WERI-Rb-1 (cell line): ENCODE results near the gene SLC25A11.

Experiments
- DNase-seq: peaks from one replicate; pipeline ENCODE4 v3.0.0-alpha.2; 2020
- H3K27ac ChIP-seq: fragments of 250-450 bp; sonication (Bioruptor Pico); 2 replicates; pipeline ENCODE4 v1.5.1; 2020; ENCODE audit warnings: mild to moderate bottlenecking, moderate library complexity
- H3K27me3 ChIP-seq: fragments of 250-450 bp; sonication (Bioruptor Pico); 2 replicates; pipeline ENCODE4 v1.5.1; 2021; ENCODE audit warnings: mild to moderate bottlenecking, low read depth, moderate library complexity; ENCODE audit not compliant: insufficient read depth, severe bottlenecking
- H3K36me3 ChIP-seq: fragments of 250-450 bp; sonication (Bioruptor Pico); 2 replicates; pipeline ENCODE4 v1.5.1; 2020; ENCODE audit warnings: mild to moderate bottlenecking, moderate library complexity
- H3K4me3 ChIP-seq: 2 replicates; pipeline ENCODE4 v1.5.1; 2011; ENCODE audit warnings: low read depth, mild to moderate bottlenecking, control low read depth, low read length
- H3K9me3 ChIP-seq: fragments of 250-450 bp; sonication (Bioruptor Pico); 2 replicates; pipeline ENCODE4 v1.5.1; 2021; ENCODE audit warnings: mild to moderate bottlenecking, moderate library complexity; ENCODE audit not compliant: severe bottlenecking
- TF ChIP-seq, protein P1 (sequence below): IDR thresholded peaks from 2 replicates; pipeline ENCODE4 v1.5.1; 2011; ENCODE audit warnings: low read depth, mild to moderate bottlenecking, control low read depth, inconsistent platforms, low read length

The SLC25A11 gene

DNA sequence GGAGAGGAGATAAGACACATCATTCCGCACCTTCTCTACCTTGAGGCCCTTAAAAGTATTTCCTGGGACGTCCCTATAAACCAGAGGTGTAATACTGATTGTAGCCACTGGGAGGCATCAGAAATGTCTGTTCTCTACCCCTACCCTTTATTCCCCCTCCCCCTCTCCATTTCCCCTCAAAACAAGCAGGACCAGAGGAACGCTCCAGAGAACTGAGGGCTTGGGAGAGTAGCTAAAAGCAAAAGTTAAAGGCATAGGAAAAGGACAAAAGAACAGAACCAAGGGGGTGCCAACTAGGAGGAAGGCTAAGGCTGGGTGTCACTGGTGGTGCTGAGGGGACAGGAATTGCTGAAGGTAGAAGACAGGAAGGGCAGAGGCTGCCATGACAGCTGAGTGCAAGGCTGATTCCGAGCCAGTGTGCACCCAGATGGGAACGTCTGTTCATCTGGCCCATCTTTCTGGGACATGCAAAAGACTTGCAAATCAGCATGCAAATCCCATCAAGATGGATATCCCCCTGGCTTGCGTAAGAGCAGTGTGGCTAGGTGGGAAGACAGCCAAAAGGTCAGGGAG lies 40.9 kb upstream of the SLC25A11 start:
- peaks cover 54% of the 10 kb centered on the region for H3K36me3 ChIP-seq
- peak; percentile 58 for DNase-seq

DNA sequence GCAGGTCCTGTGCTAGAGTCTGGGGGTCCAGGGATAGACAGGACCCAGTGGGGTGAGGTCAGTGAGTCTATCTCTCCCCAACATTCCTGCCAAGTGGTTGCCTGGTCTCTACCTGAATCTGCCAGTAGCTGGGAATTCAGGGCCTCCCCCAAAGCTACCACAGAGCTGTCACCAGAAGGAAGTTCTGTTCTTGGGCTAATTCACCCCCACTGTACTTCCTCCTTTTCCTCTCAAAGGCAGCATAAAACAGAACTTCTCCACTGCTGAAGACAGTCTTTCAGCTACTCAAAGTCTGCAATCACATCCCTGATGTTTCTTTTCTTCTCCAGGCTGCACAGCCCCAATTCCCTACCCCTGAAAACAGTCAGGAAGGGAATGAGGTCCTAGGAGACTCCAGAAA lies 38.9 kb upstream of the SLC25A11 start:
- H3K4me3 ChIP-seq, result no peak overlapping the region
- no peaks in the 10 kb centered on the region for H3K27me3 ChIP-seq
- TF ChIP-seq, protein P1, sequence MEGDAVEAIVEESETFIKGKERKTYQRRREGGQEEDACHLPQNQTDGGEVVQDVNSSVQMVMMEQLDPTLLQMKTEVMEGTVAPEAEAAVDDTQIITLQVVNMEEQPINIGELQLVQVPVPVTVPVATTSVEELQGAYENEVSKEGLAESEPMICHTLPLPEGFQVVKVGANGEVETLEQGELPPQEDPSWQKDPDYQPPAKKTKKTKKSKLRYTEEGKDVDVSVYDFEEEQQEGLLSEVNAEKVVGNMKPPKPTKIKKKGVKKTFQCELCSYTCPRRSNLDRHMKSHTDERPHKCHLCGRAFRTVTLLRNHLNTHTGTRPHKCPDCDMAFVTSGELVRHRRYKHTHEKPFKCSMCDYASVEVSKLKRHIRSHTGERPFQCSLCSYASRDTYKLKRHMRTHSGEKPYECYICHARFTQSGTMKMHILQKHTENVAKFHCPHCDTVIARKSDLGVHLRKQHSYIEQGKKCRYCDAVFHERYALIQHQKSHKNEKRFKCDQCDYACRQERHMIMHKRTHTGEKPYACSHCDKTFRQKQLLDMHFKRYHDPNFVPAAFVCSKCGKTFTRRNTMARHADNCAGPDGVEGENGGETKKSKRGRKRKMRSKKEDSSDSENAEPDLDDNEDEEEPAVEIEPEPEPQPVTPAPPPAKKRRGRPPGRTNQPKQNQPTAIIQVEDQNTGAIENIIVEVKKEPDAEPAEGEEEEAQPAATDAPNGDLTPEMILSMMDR, result no peak
- H3K9me3 ChIP-seq, result no peaks in the 10 kb centered on the region
- H3K27ac ChIP-seq, result no peak overlapping the region
- H3K36me3 ChIP-seq, result peaks cover 54% of the 10 kb centered on the region
- no peak for DNase-seq

More for the DNA sequence above, 40.9 kb upstream of the SLC25A11 start:
- TF ChIP-seq, protein P1, result peak; percentile 72
- no peaks in the 10 kb centered on the region for H3K27me3 ChIP-seq
- H3K9me3 ChIP-seq, result no peaks in the 10 kb centered on the region
- no peak overlapping the region for H3K4me3 ChIP-seq
- peak overlapping the region; percentile 37 for H3K27ac ChIP-seq

DNA sequence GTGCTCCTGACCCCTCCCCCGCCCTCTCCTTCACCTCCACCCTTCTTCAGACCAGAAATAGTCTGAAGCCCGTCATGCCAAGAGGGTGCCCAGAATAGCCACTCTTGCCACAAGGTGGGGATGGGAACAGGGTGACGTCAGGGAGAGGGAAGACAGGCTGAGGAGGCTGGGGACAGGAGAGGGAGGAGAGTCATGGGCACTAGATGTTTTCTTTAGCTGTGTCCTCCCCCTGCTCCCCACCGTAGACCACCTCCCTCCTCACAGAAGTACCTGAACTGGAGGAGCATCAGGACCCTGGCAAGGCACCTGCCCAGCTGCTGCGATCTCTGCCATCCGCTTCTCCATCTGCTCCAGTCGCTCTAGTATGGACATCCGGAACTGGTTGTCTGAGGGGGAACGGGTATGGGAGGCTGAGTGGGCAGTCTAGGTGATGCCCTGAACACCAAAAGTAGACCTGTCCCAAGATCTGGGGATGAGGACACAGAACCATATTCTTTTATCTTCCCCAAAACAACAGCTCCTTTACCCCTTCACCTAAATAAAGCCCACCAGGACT lies 34.3 kb upstream of the SLC25A11 start:
- Histone ChIP-seq H3K36me3 (peaks cover 69% of the 10 kb centered on the region), H3K27me3 (no peaks in the 10 kb centered on the region), H3K4me3 (no peak overlapping the region), H3K27ac (no peak overlapping the region), H3K9me3 (no peaks in the 10 kb centered on the region)
- TF ChIP-seq, protein P1, result no peak
- DNase-seq, result no peak

DNA sequence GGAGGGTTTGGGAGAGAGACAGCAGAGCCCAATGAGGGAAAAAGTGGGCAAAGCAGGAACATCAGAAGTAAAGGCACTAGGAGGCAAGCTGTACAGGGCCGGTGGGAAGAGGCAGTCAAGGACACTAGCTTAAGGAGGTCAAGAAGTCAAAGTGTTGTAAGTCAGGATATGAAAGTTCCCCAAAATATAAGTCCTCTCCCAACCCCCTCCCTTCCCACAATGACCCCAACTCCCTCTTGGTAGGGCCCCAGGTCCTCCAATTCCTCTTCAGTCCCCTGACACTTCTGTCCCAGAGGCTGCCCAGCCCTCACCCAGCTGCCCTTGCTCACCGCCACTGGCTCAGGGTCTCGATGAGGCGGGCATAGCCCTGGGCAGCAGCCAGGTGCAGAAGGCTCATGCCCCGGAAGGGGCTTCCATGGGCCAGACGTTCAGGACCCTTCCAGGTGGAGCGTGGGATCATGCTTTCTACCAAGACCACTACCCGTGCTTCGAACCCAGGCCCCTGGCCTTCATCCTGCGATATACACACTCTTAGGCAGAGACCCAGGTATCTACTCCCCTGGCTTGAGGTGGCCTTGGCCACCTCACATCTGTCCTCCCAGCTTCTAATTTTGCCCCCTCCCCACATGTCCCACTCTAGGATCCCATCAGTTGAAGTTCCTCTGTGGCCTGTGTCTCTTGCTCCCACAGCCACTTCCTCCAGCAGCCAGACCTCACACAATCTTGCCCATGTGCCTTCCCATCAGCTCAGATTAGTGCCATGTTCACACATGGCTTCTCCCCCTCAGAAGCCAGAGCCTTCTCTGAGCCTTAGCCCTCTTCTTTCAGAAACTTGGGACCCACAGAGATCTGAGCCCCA lies 33.6 kb upstream of the SLC25A11 start:
- no peaks in the 10 kb centered on the region for H3K27me3 ChIP-seq
- H3K27ac ChIP-seq, result no peak overlapping the region
- TF ChIP-seq, protein P1, result no peak
- no peak for DNase-seq
- H3K4me3 ChIP-seq, result no peak overlapping the region
- H3K36me3 ChIP-seq, result peaks cover 69% of the 10 kb centered on the region
- no peaks in the 10 kb centered on the region for H3K9me3 ChIP-seq

DNA sequence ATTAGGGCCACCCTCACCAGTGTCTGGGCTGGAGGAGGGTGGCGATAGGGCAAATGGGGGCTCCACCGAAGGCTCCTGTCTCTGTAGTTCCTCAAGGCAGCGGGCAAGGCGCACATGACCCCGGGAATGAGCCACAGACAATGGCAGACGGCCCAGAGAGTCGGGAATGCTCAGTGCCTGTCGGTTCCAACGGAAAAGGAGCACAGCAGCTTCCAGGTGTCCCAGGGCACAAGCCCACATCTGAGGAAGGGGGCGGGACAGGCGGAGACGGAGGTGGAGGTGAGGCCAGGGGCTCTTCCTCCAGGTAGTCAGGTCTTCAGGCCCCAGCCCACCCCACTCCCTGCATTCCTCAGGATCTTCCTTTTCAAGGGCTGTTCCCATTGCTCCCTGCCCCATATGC lies 32.9 kb upstream of the SLC25A11 start:
- Histone ChIP-seq H3K27ac (no peak overlapping the region), H3K9me3 (no peaks in the 10 kb centered on the region), H3K4me3 (no peak overlapping the region), H3K27me3 (no peaks in the 10 kb centered on the region), H3K36me3 (peaks cover 63% of the 10 kb centered on the region)
- TF ChIP-seq, protein P1, result no peak
- no peak for DNase-seq
